ENCODE data around the gene COPB2. TPM values are rescaled to one million over a fixed set of nuclear protein-coding genes. Genes with fewer than 3 reads are reported as not detected.
A peak's percentile ranks its signal among the peaks of the same experiment; 100 is the strongest.

Gene COPB2
- polyA plus RNA-seq, 3 donors from 2014 or later: 53.0 to 95.4 (median 89.4) TPM

GRCh38 chr3:139358841-139359562 lies 30.4 kb downstream of the COPB2 start:
- Mint-ChIP-seq H3K27ac (peak overlapping the region in 1 of 6 donors; percentile 18), H3K27me3 (ENCODE audit: low read depth in 3 of 3) (peaks cover 0 to 2% (median 0%) of the 10 kb centered on the region in 3 donors), H3K4me1 (peaks cover 5 to 14% of the 10 kb centered on the region in 2 donors), H3K4me3 (no peak overlapping the region), H3K36me3 (peaks cover 18 to 56% (median 39%) of the 10 kb centered on the region in 3 donors), H3K9me3 (no peaks in the 10 kb centered on the region)
- DNase-seq: no peak

GRCh38 chr3:139357899-139358298 lies 31.5 kb downstream of the COPB2 start:
- Mint-ChIP-seq H3K27ac (peak overlapping the region in 3 of 6 donors; percentile 3 to 81 (median 73)), H3K9me3 (no peaks in the 10 kb centered on the region), H3K27me3 (ENCODE audit: low read depth in 3 of 3) (peaks cover 0 to 2% (median 0%) of the 10 kb centered on the region in 3 donors), H3K4me3 (no peak overlapping the region), H3K4me1 (peaks cover 5 to 13% of the 10 kb centered on the region in 2 donors), H3K36me3 (peaks cover 18 to 54% (median 39%) of the 10 kb centered on the region in 3 donors)
- DNase-seq: no peak

DNA sequence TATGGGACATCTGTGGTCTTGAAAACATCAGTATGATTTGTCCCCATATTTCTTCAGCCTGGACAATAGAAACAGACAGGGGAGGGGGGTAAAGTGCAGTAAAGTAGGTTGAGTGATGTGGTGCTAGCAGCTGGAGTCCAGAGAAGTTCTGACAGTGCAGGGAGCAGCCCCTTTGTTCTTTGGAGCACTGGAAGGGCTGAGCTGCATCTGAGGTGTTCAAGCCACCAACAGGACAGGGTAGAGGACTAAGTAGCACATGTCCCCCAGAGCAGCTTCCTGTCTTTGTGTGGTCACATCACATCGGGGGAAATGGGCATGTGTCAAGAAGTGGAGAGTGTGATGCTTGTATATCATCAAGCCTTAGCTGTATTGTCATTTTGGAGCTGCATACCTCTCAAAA lies 33.6 kb downstream of the COPB2 start:
- no peak overlapping the region for H3K4me3 Mint-ChIP-seq
- peak overlapping the region in 4 of 6 donors; percentile 18 to 80 (median 48) for H3K27ac Mint-ChIP-seq
- H3K36me3 Mint-ChIP-seq: peaks cover 24 to 47% (median 36%) of the 10 kb centered on the region in 3 donors
- H3K27me3 Mint-ChIP-seq (ENCODE audit: low read depth in 3 of 3): peaks cover 0 to 2% (median 0%) of the 10 kb centered on the region in 3 donors
- DNase-seq: no peak
- no peaks in the 10 kb centered on the region for H3K9me3 Mint-ChIP-seq
- peaks cover 5 to 13% of the 10 kb centered on the region in 2 donors for H3K4me1 Mint-ChIP-seq

- Mint-ChIP-seq H3K27ac (peak overlapping the region in 4 of 6 donors; percentile 28 to 80 (median 56)), H3K4me3 (no peak overlapping the region), H3K4me1 (peaks cover 5 to 13% of the 10 kb centered on the region in 2 donors), H3K9me3 (no peaks in the 10 kb centered on the region), H3K27me3 (ENCODE audit: low read depth in 3 of 3) (peaks cover 0 to 2% (median 0%) of the 10 kb centered on the region in 3 donors), H3K36me3 (peaks cover 27 to 46% (median 32%) of the 10 kb centered on the region in 3 donors)
- no peak for DNase-seq
These were observed 34.0 kb downstream of the COPB2 start for GRCh38 chr3:139355476-139355875.

GRCh38 chr3:139354661-139355060 lies 34.8 kb downstream of the COPB2 start:
- Mint-ChIP-seq H3K27ac (peak overlapping the region in 4 of 6 donors; percentile 1 to 67 (median 26)), H3K9me3 (no peaks in the 10 kb centered on the region), H3K36me3 (peaks cover 27 to 43% (median 29%) of the 10 kb centered on the region in 3 donors), H3K27me3 (ENCODE audit: low read depth in 3 of 3) (peaks cover 0 to 2% (median 0%) of the 10 kb centered on the region in 3 donors), H3K4me1 (peaks cover 5 to 13% of the 10 kb centered on the region in 2 donors), H3K4me3 (no peak overlapping the region)
- DNase-seq: no peak

DNA sequence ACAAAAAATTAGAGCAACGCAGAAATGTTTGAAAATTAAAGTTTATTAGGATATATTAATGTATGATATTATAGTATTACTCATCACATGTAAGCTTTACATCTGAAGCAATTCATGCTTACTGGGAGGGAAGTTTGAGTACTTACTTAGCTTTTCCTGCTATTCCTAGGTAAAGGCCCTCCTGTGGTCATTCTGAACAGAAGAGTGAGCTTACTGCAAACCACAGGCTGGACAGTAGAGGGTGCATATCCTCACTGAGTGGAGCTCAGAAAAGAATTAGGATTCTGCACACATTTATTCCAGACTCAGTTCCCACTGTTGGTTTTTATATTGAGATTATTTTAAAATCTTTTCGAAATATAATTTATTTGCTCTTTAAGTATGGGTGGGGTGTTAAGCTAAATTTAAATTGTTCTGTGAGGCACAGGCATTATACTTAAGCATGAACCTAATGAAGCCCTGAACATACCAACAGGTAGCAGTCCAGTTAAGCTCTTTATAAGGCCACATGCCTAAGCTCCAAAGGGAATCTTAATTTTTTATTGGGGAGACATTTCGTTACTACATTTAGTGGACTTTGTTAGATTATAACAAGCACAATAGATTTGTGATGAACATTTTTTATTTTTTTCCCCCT lies 35.4 kb downstream of the COPB2 start:
- H3K27ac Mint-ChIP-seq: no peak overlapping the region
- H3K36me3 Mint-ChIP-seq: peaks cover 24 to 42% (median 31%) of the 10 kb centered on the region in 3 donors
- no peak for DNase-seq

GRCh38 chr3:139346771-139347170 lies 42.7 kb downstream of the COPB2 start:
- no peaks in the 10 kb centered on the region for H3K9me3 Mint-ChIP-seq
- H3K27ac Mint-ChIP-seq: no peak overlapping the region
- H3K36me3 Mint-ChIP-seq: peaks cover 8 to 16% (median 13%) of the 10 kb centered on the region in 3 donors
- no peak for DNase-seq
- H3K27me3 Mint-ChIP-seq (ENCODE audit: low read depth in 3 of 3): peaks cover 0 to 8% (median 2%) of the 10 kb centered on the region in 3 donors
- peaks cover 0 to 8% of the 10 kb centered on the region in 2 donors for H3K4me1 Mint-ChIP-seq
- no peak overlapping the region for H3K4me3 Mint-ChIP-seq

More for the DNA sequence above, 35.4 kb downstream of the COPB2 start:
- H3K4me3 Mint-ChIP-seq: no peak overlapping the region
- peaks cover 0 to 2% (median 0%) of the 10 kb centered on the region in 3 donors for H3K27me3 Mint-ChIP-seq (ENCODE audit: low read depth in 3 of 3)
- H3K9me3 Mint-ChIP-seq: no peaks in the 10 kb centered on the region
- H3K4me1 Mint-ChIP-seq: peaks cover 5 to 13% of the 10 kb centered on the region in 2 donors

GRCh38 chr3:139343895-139344856 lies 45.3 kb downstream of the COPB2 start, which contains the start of gene MRPS22:
MRPS22 (plus strand) TSS chr3:139344020; CDS start chr3:139344027, 7 bp downstream.
- Mint-ChIP-seq H3K27ac (peak within 1 kb of the TSS in 1 of 6 donors; percentile 24), H3K27me3 (ENCODE audit: low read depth in 3 of 3) (peaks cover 0 to 12% (median 2%) of the 10 kb centered on the region in 3 donors)

GRCh38 chr3:139342054-139342453 lies 47.4 kb downstream of the COPB2 start:
- H3K4me1 Mint-ChIP-seq: peaks cover 0 to 5% of the 10 kb centered on the region in 2 donors
- no peak overlapping the region for H3K27ac Mint-ChIP-seq
- no peak for DNase-seq
- H3K27me3 Mint-ChIP-seq (ENCODE audit: low read depth in 3 of 3): peaks cover 2 to 12% (median 9%) of the 10 kb centered on the region in 3 donors
- H3K4me3 Mint-ChIP-seq: peak overlapping the region in 1 of 5 donors; percentile 1
- no peaks in the 10 kb centered on the region for H3K9me3 Mint-ChIP-seq
- H3K36me3 Mint-ChIP-seq: peaks cover 0 to 3% (median 0%) of the 10 kb centered on the region in 3 donors

More at GRCh38 chr3:139343895-139344856, 45.3 kb downstream of the COPB2 start, which contains the start of gene MRPS22:
- H3K4me1 Mint-ChIP-seq: peaks cover 0 to 8% of the 10 kb centered on the region in 2 donors
- peak; percentile 78 to 83 (median 79) for DNase-seq
- H3K9me3 Mint-ChIP-seq: no peaks in the 10 kb centered on the region
- peaks cover 0 to 7% (median 4%) of the 10 kb centered on the region in 3 donors for H3K36me3 Mint-ChIP-seq
- no peak within 1 kb of the TSS for H3K4me3 Mint-ChIP-seq

- no peak overlapping the region for H3K4me3 Mint-ChIP-seq
- no peak for DNase-seq
- no peaks in the 10 kb centered on the region for H3K9me3 Mint-ChIP-seq
- H3K27me3 Mint-ChIP-seq (ENCODE audit: low read depth in 3 of 3): peaks cover 2 to 14% (median 9%) of the 10 kb centered on the region in 3 donors
- H3K4me1 Mint-ChIP-seq: peaks cover 0 to 5% of the 10 kb centered on the region in 2 donors
- no peaks in the 10 kb centered on the region for H3K36me3 Mint-ChIP-seq
- H3K27ac Mint-ChIP-seq: no peak overlapping the region
These were observed 48.7 kb downstream of the COPB2 start for GRCh38 chr3:139340784-139341183.

GRCh38 chr3:139339219-139339906 lies 50.1 kb downstream of the COPB2 start:
- Mint-ChIP-seq H3K4me1 (peaks cover 0 to 5% of the 10 kb centered on the region in 2 donors), H3K27me3 (ENCODE audit: low read depth in 3 of 3) (peaks cover 2 to 14% (median 9%) of the 10 kb centered on the region in 3 donors), H3K9me3 (no peaks in the 10 kb centered on the region), H3K4me3 (no peak overlapping the region), H3K27ac (no peak overlapping the region), H3K36me3 (no peaks in the 10 kb centered on the region)
- DNase-seq: no peak

GRCh38 chr3:139338405-139338804 lies 51.0 kb downstream of the COPB2 start:
- H3K27ac Mint-ChIP-seq: no peak overlapping the region
- no peaks in the 10 kb centered on the region for H3K36me3 Mint-ChIP-seq
- H3K4me1 Mint-ChIP-seq: peaks cover 0 to 3% of the 10 kb centered on the region in 2 donors
- DNase-seq: no peak
- peaks cover 0 to 2% (median 0%) of the 10 kb centered on the region in 6 donors for H3K9me3 Mint-ChIP-seq
- H3K27me3 Mint-ChIP-seq (ENCODE audit: low read depth in 3 of 3): peaks cover 2 to 13% (median 10%) of the 10 kb centered on the region in 3 donors
- no peak overlapping the region for H3K4me3 Mint-ChIP-seq

Data from immature natural killer cell (primary cell).